Uterus (tissue), 2 donors: ENCODE results near the gene AGBL2.

Source experiments
- CTCF ChIP-seq, 4 experiments: fragments of 200-600 bp in 2 of 4; fragments of 450-650 bp in 2 of 4; sonication (generic) in 2 of 4; IDR thresholded peaks; one replicate each; pipeline ENCODE4 v1.5.1; 2016 to 2019; ENCODE audit warnings: antibody characterized with exemption in 4 of 4, mild to moderate bottlenecking in 2 of 4, moderate library complexity in 1 of 4
- POLR2A ChIP-seq, 2 donors: fragments of 450-650 bp; IDR thresholded peaks; one replicate each; pipeline ENCODE4 v1.6.1; 2016; ENCODE audit warnings: antibody characterized with exemption in 2 of 2, mild to moderate bottlenecking in 1 of 2, moderate library complexity in 1 of 2

- TF ChIP-seq CTCF (IDR thresholded peaks at IDR 0.05) (no peak), POLR2A (IDR thresholded peaks at IDR 0.05) (no peak)
Measured at GRCh38 chr11:47641600-47642098, 73.5 kb downstream of the AGBL2 start.
